SH-SY5Y (cell line): ENCODE data around the gene DNAJB7.

ENCODE experiments used
- GATA2 ChIP-seq: IDR thresholded peaks from 2 replicates; pipeline ENCODE4 v1.6.1; 2011; ENCODE audit warnings: mild to moderate bottlenecking, low read depth, low read length
- GATA3 ChIP-seq: IDR thresholded peaks from 2 replicates; pipeline ENCODE4 v1.6.1; 2011; ENCODE audit warnings: low read depth, mild to moderate bottlenecking, low read length, moderate library complexity

The DNAJB7 gene

DNA sequence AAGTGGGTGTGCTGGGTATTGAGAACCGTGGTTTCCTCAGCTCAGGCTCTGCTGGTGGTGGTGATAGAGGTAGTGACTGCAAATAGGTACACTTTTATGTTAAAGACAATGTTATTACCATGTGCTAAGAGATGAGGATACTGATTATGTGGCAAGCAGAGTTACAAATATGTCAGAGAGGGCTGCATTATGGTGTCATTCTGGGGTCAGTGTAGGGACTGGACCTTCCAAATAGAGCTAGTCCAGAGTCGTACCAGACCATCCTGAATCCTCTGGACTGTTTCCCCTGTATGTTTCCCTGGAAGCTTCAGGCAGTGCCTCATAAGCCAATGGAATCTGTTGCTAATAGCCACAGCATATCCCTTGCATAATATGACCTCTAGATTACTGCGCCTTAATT lies at the start of gene DNAJB7:
Gene DNAJB7, minus strand, starts transcription at position 101 of the 400 bp plus-strand sequence. CDS start 119 bp downstream, outside the sequence.
- TF ChIP-seq GATA3 (no peak), GATA2 (no peak)

DNA sequence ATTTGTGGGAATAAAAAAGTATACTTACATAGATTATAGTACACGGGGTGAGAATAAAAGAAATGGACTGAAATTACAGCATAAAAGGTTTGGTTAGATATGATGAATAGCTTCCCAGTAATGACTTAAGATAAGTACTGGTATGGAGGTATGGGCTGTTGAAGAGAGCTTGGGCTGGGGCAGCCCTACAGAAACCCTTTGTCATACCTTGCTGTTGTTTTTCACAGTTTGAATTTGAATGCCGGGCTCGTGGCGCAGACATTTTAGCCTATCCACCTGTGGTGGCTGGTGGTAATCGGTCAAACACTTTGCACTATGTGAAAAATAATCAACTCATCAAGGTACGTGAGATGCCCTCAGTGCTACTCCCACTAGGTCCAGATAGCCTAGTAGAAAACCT lies 47.0 kb upstream of the DNAJB7 start:
- TF ChIP-seq GATA2 (no peak), GATA3 (no peak)

DNA sequence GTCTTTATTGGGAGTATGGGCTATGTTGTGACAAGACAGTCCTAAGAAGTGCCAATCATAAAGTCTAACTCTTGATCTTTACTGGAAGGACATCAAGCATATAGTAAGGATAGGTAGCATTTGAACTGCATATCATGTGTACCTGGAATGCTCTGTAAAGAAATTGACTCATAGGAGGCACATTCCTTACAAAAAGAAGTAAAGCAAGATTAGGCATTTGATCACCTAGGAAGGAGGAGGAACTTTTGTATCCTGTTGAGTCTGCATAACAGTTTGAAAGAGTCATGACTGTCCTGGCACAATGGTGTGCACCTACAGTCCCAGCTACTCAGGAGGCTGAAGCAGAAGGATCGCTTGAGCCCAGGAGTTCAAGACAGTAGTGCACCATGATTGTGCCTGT lies 42.2 kb upstream of the DNAJB7 start:
- TF ChIP-seq GATA3 = no peak
- TF ChIP-seq GATA2 = no peak

DNA sequence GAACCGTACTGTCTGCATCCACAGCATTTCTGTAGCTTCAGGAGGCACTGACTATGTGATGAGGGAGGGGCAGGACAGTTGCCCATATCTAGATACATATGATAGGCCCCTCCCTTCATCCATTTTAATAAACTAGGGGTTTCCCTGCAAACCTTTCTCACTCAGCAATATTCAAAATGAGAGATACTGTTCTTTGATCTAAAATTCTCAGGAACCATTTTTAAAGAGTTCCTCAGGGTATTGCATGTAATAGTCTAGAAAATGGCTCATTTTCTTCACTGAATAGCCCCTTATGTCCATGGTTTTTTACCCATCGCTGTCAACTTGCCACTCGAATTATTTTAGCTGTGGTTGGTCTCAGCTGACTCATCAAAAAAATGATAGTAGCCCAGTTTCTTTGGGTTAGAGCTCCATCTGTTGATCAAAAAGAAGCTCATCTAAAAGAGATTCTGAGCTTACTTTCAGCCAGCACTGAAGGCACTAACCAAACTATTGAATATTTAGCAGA lies 37.0 kb upstream of the DNAJB7 start:
- no peak for TF ChIP-seq GATA3
- no peak for TF ChIP-seq GATA2

DNA sequence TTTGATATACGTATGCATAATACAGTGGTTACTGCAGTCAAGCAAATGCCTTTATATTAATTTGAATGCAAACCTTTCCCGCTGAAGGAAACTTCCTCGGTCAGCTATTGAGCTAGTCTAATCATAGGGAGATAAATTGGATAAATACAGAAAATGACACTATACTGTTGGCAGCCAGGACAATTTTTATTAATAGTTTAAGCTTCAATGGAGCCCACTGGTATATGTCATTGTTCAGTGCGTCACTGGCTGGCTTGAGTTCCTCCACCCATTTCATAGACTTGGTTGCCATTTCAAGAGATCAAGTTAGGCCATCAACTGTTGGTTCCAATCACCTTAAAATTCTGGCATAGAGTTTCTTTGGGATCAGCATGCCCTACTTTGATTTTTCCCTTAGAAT lies 32.5 kb upstream of the DNAJB7 start:
- TF ChIP-seq GATA2 (no peak), GATA3 (no peak)

DNA sequence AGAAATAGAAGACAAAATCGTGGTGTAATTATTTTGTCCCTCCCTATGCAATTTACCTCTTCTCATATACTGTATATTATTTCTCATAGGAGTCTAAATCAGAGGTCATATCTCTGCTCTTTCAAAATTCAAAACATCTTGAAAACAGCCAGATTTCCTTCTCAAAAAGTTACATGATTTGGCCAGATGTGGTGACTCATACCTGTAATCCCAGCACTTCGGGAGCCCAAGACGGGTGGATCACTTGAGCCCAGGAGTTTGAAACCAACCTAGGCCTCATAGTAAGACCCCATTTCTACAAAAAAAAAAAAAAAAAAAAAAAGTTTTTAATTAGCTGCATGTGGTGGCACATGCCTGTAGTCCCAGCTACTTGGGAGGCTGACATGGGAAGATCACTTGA lies 29.0 kb upstream of the DNAJB7 start:
- TF ChIP-seq GATA3 (no peak), GATA2 (no peak)

DNA sequence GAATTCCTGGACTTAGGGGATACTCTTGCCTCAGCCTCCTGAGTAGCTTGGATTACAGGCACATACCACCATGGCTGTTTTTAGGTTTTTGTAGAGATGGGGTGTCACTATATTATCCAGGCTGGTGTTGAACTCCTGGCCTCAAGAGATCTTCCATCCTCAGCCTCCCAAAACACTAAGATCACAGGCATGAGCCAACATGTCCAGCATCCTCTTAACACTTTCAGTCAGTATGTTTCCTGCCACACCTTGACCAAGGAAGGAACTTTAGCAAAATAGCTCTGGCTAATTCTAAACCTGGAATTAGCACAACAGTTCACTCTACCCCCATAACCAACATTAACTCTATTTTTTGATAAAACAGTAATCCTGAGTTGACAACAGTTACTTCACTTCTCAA lies 27.2 kb upstream of the DNAJB7 start:
- no peak for TF ChIP-seq GATA3
- TF ChIP-seq GATA2 = no peak

DNA sequence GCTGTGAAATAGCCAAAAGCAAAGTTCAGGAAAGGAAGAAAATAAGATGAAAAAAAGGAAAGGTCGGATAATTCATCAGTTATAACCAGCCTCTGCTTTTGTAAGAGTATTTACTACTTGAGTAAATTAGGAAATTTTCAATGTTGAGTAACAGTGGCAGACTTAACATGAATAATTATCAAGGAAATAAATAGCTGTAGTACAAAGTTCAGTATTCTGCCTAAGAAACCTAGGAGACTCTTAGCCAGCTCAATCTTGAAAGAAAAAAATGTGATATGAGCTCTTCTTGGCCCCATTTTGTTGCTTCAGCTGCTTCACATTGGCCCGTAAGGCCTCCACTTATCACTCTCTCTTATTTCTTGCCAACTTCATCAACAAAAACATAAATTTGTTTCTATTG lies 17.0 kb upstream of the DNAJB7 start:
- TF ChIP-seq GATA3 (no peak), GATA2 (no peak)

DNA sequence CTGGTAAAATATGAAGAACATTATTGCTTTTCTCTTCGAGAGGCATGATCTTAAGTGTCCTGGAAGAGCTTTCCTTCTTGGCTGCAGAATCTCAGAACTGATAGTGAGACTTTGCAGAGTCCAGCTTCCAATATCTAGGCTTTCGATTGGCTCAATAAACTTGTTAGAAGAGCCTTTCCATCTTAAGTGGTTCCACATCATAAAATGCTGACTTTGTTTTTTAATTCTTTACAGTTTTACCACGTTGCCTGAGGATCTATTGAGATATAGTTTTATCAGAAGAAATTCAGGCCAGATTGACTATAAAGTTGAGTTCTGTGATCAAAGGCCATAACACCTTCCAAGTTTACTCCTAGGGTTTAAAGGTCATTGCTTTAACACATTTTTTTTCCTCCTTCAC lies 15.6 kb upstream of the DNAJB7 start:
- TF ChIP-seq GATA3 = no peak
- no peak for TF ChIP-seq GATA2

DNA sequence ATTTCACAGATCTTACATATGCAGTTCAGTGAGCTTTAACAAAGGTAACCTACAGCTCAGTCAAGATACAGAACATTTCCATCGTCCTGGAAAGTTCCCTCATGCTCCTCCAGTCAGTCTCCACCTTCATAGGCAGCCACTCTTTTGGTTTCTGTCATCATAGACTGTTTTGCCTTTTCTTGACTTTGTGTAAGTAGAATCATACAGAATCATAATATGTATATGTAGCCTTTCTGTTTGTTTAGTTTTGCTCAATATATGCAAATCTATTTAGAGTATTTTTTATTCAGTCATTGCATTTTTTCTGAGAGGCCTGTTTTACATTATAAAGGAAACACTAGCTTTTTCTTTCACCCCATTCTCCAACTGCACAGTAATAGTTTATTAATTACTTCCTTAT lies 15.0 kb upstream of the DNAJB7 start:
- TF ChIP-seq GATA2 = no peak
- TF ChIP-seq GATA3 = no peak

DNA sequence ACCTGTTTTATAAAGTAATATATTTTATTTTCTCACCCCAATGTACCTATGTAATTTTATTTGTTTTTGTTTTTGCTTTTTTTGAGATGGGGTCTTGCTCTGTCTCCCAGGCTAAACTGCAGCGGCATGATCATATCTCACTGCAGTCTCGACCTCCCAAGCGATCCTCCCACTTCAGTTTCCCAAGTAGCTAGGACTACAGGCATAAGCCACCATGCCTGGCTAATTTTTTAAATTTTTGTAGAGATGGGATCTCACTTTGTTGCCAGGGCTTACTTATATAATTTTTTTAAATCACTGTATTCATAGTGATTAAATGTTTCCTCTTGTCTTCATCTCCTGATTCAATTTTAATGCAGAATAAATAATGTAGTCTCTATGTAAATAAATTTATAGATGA lies 13.2 kb upstream of the DNAJB7 start:
- no peak for TF ChIP-seq GATA2
- no peak for TF ChIP-seq GATA3

DNA sequence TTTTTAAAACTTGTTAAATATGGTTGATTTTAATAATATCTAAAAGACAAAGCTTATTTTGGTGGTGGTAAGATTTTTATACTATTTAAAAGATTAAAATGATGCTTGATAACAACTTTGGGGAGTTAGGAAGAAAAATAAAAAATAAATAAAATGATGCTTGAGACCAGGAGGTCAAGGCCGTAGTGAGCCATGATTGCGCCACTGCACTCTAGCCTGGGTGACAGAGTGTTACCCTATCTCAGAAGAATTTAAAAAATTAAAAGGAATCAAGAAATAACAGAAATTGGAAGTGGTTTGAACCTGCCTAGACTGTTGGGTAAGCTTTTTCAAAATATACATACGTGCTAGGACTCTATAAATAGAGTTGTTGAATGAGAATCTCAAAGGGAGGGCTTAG lies 12.1 kb upstream of the DNAJB7 start:
- no peak for TF ChIP-seq GATA2
- TF ChIP-seq GATA3 = no peak

DNA sequence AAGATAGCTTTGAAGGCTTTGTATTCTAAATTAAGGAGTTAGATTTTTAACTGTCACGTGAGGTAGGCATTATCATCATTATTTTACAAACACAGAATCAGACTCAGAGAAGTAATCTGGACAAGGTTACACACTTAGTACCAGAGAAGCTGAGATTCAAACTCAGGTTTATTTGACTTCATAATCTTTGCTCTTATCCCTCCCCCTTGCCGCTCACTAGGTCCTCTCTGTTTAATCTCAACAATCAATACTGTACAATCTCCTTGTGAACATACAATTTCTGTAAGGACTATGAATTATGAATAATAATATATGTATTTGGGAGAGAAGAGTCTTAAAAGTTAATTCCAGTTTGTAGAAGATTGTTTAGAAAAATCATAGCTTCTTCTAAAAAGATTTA lies 5.2 kb upstream of the DNAJB7 start:
- no peak for TF ChIP-seq GATA2
- no peak for TF ChIP-seq GATA3

DNA sequence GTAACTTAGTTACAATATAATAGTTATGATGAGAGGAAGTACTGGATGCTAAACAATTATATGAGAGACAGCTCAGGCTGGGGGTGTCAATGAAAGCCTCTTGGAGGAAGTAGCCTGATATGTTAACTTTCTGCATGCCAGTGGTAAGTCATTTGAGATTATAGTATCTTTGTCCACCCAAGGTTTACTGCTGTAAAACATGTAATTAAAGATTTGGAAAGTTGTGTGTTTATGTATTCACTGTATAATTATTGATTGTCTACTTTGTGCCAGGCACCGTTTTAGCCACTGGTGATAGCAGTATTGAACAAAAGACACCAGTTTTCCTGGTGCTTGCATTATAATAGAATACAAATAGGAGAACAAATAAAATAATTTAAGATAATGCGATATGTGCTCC lies 624 bp upstream of the DNAJB7 start:
- TF ChIP-seq GATA2 = no peak
- no peak for TF ChIP-seq GATA3

DNA sequence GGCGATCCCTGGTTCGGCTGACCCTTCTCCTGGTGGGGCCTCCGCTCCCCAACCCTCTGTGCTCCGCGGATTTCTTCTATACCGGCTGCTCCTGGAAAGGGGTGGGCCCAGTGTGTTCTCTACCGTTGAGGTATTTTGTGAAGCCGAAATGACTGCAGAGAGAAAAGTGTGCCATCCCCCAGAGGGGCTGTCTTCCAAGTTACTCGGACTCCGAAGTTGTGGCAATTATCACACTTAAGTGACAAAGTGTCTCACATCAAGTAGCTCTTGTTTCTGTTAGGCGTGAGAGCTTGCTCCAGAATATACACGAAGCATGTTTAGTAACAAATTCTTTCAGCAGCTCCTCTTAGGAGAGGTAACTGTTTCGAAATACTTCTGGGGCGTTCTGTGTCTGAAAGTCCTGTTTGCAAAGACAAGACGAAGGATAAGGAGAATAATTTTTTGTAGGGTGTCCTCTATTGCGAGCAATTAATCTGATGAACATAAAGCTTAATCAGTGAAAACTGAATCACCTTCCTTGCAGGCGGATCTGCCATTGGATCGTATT lies 4.5 kb downstream of the DNAJB7 start:
- no peak for TF ChIP-seq GATA2
- TF ChIP-seq GATA3 = no peak
